SIG-M5 (cell line): ENCODE results near the gene OSBP2.

Experiments
- DNase-seq: peaks from one replicate; lab custom pipeline; 2025; lab: John Stamatoyannopoulos, UW

The OSBP2 gene

DNA sequence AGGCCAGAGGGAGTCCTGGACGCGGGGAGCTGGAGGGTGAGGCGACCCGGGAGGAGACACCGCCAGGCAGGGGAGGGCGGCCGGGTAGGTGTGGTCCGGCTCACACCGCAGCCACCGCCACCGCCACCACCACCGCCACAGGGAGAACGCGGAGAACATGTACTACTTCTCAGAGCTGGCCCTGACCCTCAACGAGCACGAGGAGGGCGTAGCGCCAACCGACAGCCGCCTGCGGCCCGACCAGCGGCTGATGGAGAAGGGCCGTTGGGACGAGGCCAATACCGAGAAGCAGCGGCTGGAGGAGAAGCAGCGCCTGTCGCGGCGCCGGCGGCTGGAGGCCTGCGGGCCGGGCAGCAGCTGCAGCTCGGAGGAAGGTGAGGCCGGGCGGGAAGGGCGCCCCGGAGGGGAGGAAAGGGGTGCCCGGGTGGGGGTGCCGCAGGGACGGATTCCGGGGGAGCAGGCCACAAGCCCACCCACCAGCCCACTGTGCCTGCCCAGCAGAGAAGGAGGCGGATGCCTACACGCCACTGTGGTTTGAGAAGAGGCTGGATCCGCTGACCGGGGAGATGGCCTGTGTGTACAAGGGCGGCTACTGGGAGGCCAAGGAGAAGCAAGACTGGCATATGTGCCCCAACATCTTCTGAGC, 211.1 kb downstream of the OSBP2 start:
- DNase-seq, result no peak

DNA sequence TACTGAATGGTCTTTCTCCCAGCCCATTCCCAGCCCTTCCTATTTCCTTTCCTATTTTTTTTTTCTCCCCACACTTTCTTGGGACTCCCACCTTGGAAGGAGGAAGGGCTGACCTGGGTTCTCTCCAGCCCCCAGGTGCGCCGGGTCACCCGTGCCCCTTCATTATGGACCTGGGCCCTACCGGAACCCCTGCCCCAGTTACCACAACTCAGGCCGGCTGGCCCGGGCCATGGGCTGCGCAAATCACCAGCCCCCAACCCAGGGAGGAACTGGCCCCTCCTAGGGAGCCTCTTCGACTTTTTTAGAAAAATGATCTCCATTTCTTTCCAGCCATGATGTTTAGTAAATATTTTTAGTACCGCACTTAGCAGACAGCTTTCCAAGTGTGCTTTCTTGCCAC, 211.7 kb downstream of the OSBP2 start:
- no peak for DNase-seq

DNA sequence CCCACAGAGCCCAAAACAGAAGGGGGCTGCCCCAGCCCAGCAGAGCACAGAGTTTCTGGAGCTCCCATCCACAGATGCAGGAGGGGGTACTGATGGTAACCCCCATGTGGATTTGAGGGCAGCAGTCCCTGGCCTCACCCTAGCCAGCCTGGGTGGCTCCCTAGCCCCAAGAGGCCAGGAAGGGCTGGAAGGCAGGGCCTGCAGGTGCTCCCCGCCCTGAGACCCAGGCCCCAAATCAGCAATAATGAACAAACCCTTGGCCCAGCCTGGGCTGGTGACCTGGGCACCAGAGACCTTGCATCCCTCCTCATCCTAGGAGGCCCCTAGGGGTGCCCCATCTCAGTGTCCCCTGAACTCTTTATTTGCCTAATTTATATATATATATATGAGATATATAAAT, 212.3 kb downstream of the OSBP2 start:
- no peak for DNase-seq

DNA sequence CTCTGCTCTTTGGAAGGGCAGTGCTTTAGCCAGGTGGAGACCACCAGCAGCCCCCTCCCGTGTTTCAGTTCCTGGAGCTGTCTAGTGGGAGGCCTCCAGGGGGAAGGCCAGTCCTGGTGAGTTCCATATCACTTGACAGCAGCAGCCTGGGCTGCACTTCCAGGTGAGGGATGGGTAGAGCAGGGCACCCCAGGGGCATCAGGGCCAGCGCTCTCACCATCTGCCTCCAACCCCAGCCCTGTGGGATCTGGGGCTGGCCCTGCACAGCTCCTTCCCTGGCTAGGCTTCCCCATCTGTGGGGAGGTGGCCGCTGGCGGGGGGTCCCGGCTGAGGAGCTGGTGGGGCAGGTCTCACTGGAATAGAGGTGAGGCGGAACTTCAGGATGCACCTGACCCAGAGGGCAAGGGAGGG, 213.4 kb downstream of the OSBP2 start:
- DNase-seq, result no peak

DNA sequence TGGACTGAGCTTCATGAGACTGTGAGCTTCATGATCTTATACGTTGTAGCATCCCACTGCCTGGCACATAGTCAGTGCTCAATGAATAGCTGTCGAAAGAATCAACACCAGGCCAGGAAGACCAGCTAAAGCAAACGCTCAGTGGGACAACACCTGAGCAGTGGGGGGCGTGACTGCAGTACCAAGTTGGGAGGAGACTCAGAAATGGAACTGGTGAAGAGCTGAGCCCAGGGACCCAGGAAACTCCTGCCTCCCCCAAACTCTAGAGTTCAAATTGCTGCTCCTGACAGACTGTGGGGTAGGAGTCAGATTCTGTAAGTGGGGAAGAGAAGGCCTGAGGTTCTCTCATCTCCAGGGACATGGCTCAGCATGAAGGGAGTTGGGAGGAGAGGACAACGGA, 214.6 kb downstream of the OSBP2 start:
- no peak for DNase-seq

DNA sequence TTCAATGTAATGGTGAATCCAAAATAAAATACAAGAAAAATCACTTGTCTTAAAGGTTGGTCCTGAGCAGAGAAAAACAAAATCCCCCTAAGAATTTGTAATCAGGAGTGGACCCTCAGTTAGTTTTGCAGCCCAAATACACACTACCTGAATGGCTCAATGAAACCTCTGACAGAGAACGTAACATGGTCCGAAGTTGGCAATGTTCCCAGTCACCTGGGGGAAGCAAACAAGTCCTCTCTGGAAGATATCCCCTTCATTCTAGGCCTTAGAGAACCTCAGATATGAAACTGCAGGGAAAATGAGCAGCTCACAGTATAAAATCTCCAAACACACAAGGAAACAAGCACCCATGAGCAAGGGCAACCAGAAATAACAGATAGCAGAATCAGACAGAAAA, 215.7 kb downstream of the OSBP2 start:
- no peak for DNase-seq

DNA sequence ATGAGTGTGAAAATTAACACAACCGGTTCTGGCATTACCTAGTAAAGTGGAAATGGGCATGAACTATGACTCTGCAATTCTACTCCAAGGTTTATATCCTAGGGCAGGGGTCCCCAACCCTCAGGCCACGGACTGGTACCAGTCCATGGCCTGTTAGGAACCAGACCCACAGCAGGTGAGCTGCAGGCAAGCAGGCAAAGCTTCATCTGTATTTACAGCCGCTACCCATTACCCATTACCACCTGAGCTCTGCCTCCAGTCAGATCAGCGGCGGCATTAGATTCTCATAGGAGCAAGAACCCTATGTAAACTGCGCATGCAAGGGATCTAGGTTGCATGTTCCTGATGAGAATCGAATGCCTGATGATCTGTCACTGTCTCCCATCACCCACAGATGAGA, 224.1 kb downstream of the OSBP2 start:
- DNase-seq, result no peak

DNA sequence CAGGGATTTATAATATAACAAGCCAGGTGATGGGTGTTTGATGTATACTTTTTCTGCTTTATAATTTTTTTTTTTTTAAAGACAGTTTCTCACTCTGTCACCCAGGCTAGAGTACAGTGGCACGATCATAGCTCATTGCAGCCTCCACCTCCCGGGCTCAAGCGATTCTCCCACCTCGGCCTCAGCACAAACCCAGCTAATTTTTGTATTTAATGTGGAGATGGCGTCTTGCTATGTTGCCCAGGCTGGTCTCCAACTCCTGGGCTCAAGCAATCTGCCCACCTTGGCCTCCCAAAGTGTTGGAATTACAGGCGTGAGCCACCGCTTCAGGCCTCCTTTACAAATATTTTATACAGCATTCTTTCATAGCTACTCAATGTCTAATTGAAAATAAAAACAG, 225.3 kb downstream of the OSBP2 start:
- DNase-seq, result no peak

DNA sequence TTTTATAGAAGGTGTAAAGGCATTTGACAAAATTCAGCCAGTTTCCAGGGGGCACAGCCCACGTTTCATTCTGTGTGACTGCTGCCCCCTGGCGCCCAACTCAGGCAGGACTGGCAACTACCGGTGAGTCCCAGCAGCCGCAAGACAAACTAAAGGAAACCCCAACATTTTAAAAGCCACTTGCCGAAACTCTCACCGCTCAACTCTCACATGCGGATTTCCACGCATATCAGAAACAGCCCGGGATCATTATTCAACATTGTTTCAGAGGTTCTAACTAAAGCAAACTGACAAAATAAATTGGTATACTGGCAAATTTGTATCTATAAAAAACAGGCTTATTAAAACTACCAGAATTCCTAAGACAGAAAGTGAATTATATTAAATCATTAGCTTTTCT, 225.7 kb downstream of the OSBP2 start:
- no peak for DNase-seq

DNA sequence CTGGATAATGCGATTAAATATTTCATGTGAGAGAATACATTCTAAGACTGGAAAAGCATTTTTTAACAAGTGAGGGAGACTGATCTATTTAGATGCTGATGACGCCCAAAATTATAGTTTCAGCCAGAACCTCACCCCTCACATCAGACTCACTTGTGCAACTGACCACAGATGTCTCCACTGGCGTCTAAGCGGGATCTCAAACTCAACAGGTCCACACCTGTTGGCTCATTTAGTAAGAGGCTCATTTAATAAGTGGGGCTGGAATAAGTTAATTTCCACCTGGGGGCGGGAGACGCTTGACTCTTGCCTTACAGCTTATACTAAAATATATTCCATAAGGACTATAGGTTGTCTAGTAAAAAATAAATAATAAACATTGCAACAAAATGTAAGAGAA, 226.4 kb downstream of the OSBP2 start:
- DNase-seq, result no peak

DNA sequence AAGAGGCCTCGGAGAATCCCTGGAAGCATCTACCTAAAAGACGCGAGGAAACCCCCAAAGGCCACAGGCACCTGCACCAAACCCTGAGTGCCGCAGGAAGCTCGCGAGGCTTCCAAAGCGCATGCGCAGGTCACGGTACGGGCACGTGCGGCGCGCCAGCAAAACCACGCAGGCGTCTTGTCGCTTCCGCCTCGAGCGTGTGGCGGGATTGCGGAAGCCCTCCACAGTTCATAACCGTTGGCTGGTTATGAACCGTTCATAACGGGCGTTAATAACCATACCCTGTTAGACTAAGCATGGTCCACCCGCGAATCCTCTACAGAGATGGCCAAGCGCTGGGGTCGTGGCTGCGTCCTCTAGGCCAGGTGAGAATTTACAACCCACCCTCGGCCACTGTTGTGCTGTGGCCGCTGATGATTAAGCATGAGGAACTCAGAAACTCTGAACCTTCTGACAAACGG, 227.5 kb downstream of the OSBP2 start:
- DNase-seq, result no peak

DNA sequence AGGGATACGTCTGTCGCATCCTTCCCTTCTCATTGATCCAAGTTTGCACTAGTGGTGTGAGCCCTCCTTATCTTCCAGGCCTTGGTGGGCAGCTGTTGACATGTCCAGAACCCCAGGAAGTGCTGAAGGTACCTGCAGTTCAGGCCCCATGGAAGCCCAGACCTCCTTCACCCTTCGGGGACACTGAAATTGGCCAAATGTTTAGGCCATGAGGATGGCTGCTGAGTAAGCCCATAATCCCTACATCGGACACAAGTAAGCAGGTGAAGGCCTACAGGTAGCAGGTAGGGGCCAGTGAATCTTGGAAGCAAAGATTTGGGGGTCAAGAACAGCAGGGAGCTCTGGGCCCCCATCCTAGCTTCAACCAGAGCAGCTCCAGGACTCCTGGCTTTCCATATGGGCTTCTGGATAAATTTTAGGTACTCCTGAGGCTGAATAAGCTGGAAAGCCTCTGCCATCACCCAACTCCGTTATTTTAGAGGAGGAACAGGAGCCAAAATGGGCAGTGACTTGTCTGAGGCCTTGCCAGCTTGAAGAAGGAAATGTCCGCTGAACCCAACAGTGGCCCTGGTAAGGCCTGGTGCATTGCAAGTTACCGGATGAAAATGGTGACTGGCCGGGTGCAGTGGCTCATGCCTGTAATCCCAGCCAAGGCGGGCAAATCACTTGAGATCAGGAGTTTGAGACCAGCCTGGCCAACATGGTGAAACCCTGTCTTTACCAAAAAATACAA, 228.7 kb downstream of the OSBP2 start:
- no peak for DNase-seq

DNA sequence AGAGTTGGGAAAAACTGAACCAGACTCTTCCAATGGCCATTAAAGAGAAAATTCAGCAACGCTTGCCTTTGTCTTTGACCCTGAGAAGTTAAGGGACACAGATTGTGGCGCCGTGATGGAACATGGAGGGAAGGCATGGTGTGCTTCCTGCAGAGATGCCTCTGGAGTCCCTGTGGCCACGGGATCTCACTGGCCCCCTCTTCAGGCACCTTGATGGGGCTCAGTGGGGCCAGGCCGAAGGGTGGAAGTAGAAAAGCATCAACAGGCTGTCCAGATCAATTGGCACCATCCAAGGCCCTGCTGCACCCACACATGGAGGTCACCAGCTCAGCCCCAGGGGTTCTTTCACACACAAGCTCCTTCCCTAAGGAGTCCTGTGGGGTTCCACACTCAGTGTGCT, 231.0 kb downstream of the OSBP2 start:
- no peak for DNase-seq

DNA sequence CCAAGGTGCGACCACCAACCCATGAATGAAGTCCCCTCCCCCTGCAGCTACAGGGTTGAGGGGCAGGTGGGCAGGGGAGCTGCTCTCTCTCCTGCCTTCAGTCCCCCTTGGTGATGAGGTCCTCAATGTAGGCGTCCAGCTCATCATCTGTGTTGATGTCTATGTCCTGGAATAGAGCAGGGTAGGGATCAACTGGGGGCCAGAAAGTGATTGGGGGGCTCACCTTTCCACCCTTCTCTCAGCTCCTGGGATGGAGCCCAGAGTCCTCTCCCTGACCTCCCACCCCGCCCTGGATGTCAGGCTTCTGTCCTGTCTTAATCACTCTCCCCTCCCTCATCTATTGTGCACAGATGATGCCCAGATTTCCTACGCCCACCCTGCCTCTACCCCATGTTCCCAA, 232.0 kb downstream of the OSBP2 start:
- DNase-seq, result no peak

DNA sequence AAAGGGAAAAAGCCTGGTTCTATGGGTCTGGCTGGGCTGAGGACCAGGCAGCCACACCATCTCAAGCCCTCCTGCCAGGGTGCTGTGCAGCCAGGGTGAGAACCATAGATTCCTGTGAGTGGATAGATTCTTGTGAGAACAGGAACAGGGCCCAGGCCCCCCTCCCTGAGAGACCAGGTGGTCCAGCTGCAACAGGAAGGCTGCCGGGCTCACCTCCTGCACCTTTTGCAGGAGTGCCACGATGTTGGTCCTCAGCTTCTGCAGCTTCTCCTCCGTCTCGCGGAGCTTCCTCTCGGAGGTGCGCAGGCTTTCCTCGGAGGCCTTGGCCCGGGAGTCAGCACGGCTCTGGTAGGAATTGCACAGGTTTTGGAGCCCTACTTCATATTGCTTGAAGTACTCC, 233.1 kb downstream of the OSBP2 start:
- DNase-seq, result no peak

DNA sequence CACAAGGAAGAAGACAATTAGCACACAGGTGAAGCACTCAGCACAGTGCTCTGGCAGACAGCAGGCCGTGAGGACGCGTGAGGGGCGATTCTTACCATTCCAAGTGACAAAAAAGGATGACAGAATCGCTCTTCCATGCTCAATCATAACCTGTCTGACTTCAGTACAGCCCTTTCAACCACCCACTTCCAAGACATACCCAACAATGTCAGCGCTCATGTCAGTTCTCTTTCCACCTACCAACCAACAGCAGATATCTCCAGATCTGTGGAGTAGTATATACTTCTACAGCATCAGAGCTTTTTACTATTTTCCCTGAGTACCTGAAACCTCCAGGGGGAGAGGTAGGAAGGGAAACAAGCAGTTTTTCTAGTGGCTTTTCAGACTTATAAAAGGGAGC, 233.7 kb downstream of the OSBP2 start:
- no peak for DNase-seq

DNA sequence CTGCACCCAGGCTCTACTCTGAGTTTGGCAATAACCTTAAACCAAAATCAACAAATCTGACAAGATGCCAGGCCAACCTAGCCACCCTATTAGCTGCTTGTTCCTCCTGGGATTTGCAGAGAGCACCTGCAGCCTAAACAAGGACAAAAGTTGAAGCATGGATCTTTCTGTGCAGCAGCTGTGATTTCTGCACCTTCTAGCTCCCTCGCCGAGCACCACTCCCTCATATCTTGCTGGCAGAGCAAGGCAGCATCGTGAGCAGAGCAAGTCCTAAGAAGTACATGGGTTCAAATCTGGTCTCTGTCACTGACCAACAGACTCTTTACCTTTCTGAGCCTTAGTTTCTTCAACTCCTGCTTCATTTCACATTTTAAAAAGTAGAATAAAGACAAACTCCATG, 235.6 kb downstream of the OSBP2 start:
- DNase-seq, result no peak

DNA sequence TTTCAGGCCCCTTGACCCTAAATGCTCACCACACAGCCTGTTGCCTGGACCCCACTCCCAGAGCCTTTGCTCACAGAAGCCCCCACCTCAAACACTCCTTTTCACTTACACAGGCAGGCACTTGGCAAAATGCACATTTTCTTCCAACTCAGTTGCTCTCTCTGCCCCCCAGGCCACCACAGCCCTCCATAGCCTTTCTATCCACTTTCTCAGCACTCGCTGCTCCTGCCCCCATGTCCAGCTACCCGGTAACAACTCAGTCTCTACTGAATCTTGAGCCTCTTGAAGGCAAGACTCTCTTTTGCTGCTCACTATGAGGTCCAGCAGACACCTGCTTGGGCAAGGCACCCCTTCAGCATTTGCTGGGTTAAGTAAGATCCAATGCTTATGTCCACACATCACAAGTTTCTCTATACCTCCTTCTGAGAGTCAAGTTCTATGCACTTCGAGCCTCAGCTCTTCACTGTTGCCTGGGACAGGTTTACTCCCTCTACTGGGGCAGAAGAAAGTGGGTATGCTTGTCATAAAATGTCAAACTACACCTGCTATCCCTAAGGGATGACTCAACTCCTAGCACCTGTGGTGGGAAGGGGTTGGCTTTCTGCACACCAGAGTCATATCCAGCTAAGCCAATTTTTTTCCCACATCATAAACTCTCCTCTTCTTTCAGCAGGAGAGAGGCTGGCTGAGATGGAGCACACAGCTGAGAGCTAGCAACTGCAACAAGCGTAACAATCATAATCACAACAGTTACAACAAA, 237.0 kb downstream of the OSBP2 start:
- no peak for DNase-seq

DNA sequence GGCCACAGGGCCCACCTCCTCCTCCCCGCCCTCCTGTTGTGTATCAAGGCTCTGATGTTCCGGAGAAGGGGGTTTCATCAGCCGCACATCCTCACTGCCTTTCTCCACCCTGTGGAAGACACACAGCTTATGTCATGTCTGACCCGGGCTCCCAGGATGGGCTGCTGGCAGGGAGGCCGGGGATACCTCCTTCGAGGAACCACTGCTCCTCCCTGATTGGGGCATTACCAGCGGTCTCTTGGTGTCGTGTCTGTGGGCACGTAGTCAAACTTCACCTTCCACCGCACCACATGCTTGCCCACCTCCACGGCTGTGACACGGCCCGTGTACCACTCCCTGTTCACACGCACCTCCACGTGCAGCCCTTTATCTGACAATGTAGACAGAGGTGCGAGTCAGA, 238.0 kb downstream of the OSBP2 start:
- DNase-seq, result no peak

DNA sequence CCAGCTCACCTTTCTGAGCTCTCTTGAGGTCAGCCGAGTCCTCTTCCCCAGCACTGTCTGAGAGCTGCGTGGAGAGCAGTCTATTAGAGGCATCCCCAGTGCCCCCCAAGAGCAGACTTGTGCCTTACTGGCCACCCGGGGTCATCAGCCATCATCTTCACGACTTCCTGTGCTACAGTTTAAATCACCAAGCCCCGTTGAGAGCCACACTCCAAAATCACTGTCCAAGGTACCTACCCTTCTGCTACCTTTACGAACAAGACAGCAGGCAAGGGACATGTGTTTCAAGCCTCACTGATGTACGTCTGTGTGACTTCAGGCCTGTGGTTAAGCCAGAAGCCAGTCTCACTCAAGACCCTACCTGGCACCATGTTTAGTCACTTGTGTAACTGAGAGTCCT, 238.8 kb downstream of the OSBP2 start:
- DNase-seq, result no peak

DNA sequence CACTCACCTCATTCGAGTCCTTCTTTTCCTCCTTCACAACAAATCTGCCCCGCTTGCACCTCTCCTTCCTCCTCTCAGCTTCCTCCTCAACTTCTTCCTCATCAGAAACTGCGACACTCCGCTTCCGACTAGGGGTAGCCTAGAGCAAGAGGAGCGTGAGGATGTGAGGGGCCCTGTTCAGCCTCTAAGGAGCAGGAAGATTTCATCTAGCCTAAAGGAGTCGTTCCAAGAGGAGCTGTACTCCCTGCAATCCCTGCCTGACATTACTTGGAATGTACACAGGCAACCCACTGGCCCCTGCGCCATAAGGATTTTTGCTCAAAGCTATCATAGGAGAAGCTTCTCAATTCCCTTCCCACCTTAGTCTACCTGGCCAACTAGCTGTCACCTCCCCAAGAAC, 239.4 kb downstream of the OSBP2 start:
- no peak for DNase-seq

DNA sequence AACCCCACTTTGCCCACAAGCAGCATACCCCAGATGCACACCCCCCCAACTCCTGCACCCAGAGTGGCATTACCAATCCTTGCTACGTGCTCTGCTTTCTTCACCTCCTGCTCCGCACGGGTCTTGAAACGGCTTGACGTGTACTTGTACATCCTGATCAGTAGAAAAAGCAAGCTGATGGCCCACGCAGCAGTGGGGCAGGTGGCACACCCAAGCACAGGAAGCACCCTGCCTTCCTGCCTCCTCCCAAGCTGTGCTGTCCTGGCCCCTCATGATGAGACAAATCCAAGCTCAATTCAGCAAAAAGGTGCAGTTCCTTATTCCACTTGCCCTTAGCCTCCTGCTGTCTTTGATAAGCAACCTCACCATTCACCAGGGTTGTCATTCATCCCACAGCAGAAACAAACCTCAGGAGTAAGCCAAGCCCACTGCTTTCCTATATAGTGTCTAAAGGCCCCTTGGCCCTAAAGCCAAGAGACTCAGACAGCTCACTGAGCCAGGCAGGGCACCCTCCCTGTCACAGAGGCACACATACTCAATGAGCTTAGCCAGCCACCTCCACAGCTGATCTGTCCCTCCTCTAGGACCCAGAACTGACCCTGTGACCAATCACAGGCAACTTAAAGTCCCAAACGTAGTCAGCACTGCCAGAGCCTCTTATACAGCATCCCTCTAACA, 246.2 kb downstream of the OSBP2 start:
- DNase-seq, result no peak

DNA sequence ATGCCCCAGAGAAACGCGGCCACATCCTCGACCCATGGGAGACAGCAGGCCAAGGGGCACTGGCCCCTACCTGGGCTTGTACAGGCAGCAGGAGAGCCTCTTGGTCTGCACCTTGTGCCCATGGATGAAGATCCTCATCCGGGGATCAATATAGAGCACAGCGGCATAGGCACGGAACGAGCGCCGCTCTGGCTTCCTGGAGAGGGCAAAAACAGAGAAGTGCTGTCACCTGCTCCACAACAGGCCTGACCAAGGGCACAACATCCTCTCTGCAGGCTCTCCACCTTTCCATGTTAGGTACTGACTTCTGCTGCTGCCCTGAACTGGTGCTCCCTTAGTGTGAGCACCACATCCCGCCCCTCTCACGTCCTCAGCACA, 246.7 kb downstream of the OSBP2 start:
- no peak for DNase-seq
